GM23338 (cell line): ENCODE results near the gene HERPUD1. TPM values are rescaled to one million over a fixed set of nuclear protein-coding genes. Genes with fewer than 3 reads are reported as not detected.

Experiments
- ATAC-seq: fragments of 200-7000 bp; cut with Tn5 transposase; 3 replicates; pipeline ENCODE4 v1.9.1; 2020
- DNase-seq: peaks from one replicate; pipeline ENCODE4 v3.0.0-alpha.2; 2015; ENCODE audit warnings: low spot score
- H2AFZ ChIP-seq: fragments of 200-600 bp; sonication (generic); 2 replicates; pipeline ENCODE4 v1.8.0; 2016; ENCODE audit warnings: antibody characterized with exemption, mild to moderate bottlenecking, moderate library complexity
- H3F3A ChIP-seq: fragments of 200-600 bp; sonication (generic); replicated peaks from 2 replicates; pipeline ENCODE4 v1.8.0; 2017; ENCODE audit warnings: antibody characterized with exemption, mixed run types, low read depth
- H3K27ac ChIP-seq: fragments of 200-600 bp; sonication (generic); 2 replicates; pipeline ENCODE4 v1.6.1; 2016; ENCODE audit warnings: low read depth
- H3K27me3 ChIP-seq: fragments of 200-600 bp; sonication (generic); 2 replicates; pipeline ENCODE4 v1.8.0; 2016; ENCODE audit warnings: mild to moderate bottlenecking, mixed run types, moderate library complexity; ENCODE audit not compliant: insufficient read depth
- H3K36me3 ChIP-seq: fragments of 200-600 bp; sonication (generic); 2 replicates; pipeline ENCODE4 v1.8.0; 2016; ENCODE audit warnings: mild to moderate bottlenecking; ENCODE audit not compliant: insufficient read depth
- H3K4me1 ChIP-seq: fragments of 200-600 bp; sonication (generic); 2 replicates; pipeline ENCODE4 v1.8.0; 2016; ENCODE audit warnings: mild to moderate bottlenecking, moderate library complexity; ENCODE audit not compliant: insufficient read depth
- H3K4me2 ChIP-seq: fragments of 200-600 bp; sonication (generic); 2 replicates; pipeline ENCODE4 v1.7.1; 2017; ENCODE audit warnings: mixed run types
- H3K4me3 ChIP-seq: fragments of 200-600 bp; sonication (generic); 2 replicates; pipeline ENCODE4 v1.6.1; 2016; ENCODE audit warnings: mixed run types
- H3K79me2 ChIP-seq: fragments of 200-600 bp; sonication (generic); replicated peaks from 2 replicates; pipeline ENCODE4 v1.8.0; 2017; ENCODE audit warnings: mild to moderate bottlenecking; ENCODE audit not compliant: insufficient read depth
- H3K9me2 ChIP-seq: fragments of 200-600 bp; sonication (generic); 2 replicates; pipeline ENCODE4 v1.8.0; 2017; ENCODE audit not compliant: insufficient read depth
- H4K20me1 ChIP-seq: fragments of 200-600 bp; sonication (generic); replicated peaks from 2 replicates; pipeline ENCODE4 v1.8.0; 2017; ENCODE audit warnings: mild to moderate bottlenecking; ENCODE audit not compliant: insufficient read depth
- H3K27ac Mint-ChIP-seq: 2 replicates; pipeline ENCODE4 v1.8.0; 2020; ENCODE audit warnings: inconsistent platforms, mild to moderate bottlenecking, moderate library complexity, mixed read lengths
- H3K27me3 Mint-ChIP-seq: 3 replicates; pipeline ENCODE4 v1.8.0; 2022; ENCODE audit warnings: low read depth, mild to moderate bottlenecking, moderate library complexity, mixed read lengths, inconsistent platforms; ENCODE audit not compliant: insufficient read depth, poor library complexity
- H3K36me3 Mint-ChIP-seq: 3 replicates; pipeline ENCODE4 v1.8.0; 2021; ENCODE audit warnings: low read depth, mild to moderate bottlenecking, inconsistent platforms, moderate library complexity, mixed read lengths
- H3K4me1 Mint-ChIP-seq: 3 replicates; pipeline ENCODE4 v1.8.0; 2020; ENCODE audit warnings: mild to moderate bottlenecking, inconsistent platforms, mixed read lengths
- H3K4me3 Mint-ChIP-seq: 3 replicates; pipeline ENCODE4 v1.8.0; 2021; ENCODE audit warnings: moderate library complexity, mild to moderate bottlenecking, inconsistent platforms, mixed read lengths
- H3K9me3 Mint-ChIP-seq: 3 replicates; pipeline ENCODE4 v1.8.0; 2020; ENCODE audit warnings: moderate library complexity, mild to moderate bottlenecking, inconsistent platforms, mixed read lengths
- CREB1 ChIP-seq: fragments of 250-450 bp; sonication (Bioruptor Pico); IDR thresholded peaks from 2 replicates; pipeline ENCODE4 v1.5.0; 2020; ENCODE audit warnings: low read depth, mild to moderate bottlenecking, moderate library complexity
- EZH2 ChIP-seq: fragments of 200-600 bp; sonication (generic); IDR thresholded peaks from one replicate; pipeline ENCODE4 v1.8.0; 2017; ENCODE audit warnings: antibody characterized with exemption, mild to moderate bottlenecking, low read depth; ENCODE audit not compliant: unreplicated experiment
- EZH2phosphoT487 ChIP-seq: fragments of 200-600 bp; sonication (generic); IDR thresholded peaks from one replicate; pipeline ENCODE4 v1.8.1; 2018; ENCODE audit warnings: antibody characterized with exemption; ENCODE audit not compliant: unreplicated experiment
- JUNB ChIP-seq: IDR thresholded peaks from one replicate; pipeline ENCODE4 v1.6.1; 2016; ENCODE audit warnings: antibody characterized with exemption; ENCODE audit not compliant: unreplicated experiment
- NANOG ChIP-seq: IDR thresholded peaks from 2 replicates; pipeline ENCODE4 v1.6.1; 2016; ENCODE audit warnings: antibody characterized with exemption, borderline replicate concordance
- POLR2AphosphoS5 ChIP-seq: IDR thresholded peaks from 2 replicates; pipeline ENCODE4 v1.6.1; 2016; ENCODE audit warnings: antibody characterized with exemption, low read depth
- STAT1 ChIP-seq: IDR thresholded peaks from one replicate; pipeline ENCODE4 v1.6.1; 2016; ENCODE audit warnings: antibody characterized with exemption; ENCODE audit not compliant: unreplicated experiment
- ZNF114 ChIP-seq: fragments of 250-450 bp; sonication (Bioruptor Pico); IDR thresholded peaks from 2 replicates; pipeline ENCODE4 v1.5.0; 2020; ENCODE audit warnings: mild to moderate bottlenecking, moderate library complexity
- ZNF331 ChIP-seq: fragments of 250-450 bp; sonication (Bioruptor Pico); IDR thresholded peaks from 2 replicates; pipeline ENCODE4 v1.5.0; 2020; ENCODE audit warnings: low read depth, mild to moderate bottlenecking, moderate library complexity
- polyA plus RNA-seq: library from polyadenylated mRNA; unstranded; fragments of >200 nt; fragmentation: Nextera tagmentation; extraction: Ambion mirVana; gene quantifications from 2 replicates; pipeline ENCODE4 v1.2.1, GENCODE V29; 2016
- total RNA-seq: library from RNA; depleted of rRNA; stranded (reverse); fragments of >200 nt; shearing (Covaris generic); gene quantifications from 2 replicates; pipeline ENCODE4 v1.2.3, GENCODE V29; 2014
- TF ChIP-seq, protein P1 (sequence below): IDR thresholded peaks from one replicate; pipeline ENCODE4 v1.6.1; 2018; ENCODE audit warnings: antibody characterized with exemption; ENCODE audit not compliant: unreplicated experiment
- TF ChIP-seq, protein P2 (sequence below): fragments of 250-450 bp; sonication (Bioruptor Pico); IDR thresholded peaks from 2 replicates; pipeline ENCODE4 v1.5.0; 2020; ENCODE audit warnings: mild to moderate bottlenecking, moderate library complexity
- TF ChIP-seq, protein P3 (sequence below), 2 experiments: fragments of 200-600 bp in 1 of 2; sonication (generic) in 1 of 2; conservative IDR thresholded peaks; 2 replicates each; pipeline versions ENCODE4 v1.5.1 to v1.6.1; 2016 to 2017; ENCODE audit warnings: antibody characterized with exemption in 2 of 2, low read depth in 2 of 2, mild to moderate bottlenecking in 2 of 2, moderate library complexity in 1 of 2
- TF ChIP-seq, protein P4 (sequence below): IDR thresholded peaks from 2 replicates; pipeline ENCODE4 v1.6.1; 2016; ENCODE audit warnings: antibody characterized with exemption

Gene HERPUD1
- total and polyA plus RNA-seq, 2 experiments from 2014 or later, result 41.1 to 44.1 TPM

DNA sequence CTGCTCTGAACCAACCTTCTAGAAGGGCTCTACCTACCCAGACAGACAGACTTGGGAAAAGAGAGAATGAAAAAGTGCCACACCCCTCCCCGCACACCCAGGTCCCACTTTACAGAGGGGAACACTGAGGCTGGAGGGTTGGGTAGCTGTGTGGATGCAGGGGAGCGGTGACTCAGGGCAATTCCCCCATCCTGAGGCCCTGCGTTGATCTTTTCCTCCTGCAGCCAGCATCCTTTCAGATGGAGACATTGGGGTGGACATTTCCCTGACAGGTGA, 39.8 kb downstream of the HERPUD1 start:
- Mint-ChIP-seq H3K27ac (no peak overlapping the region), H3K4me1 (no peaks in the 10 kb centered on the region), H3K4me3 (no peak overlapping the region), H3K36me3 (no peaks in the 10 kb centered on the region), H3K9me3 (0 out of 3 replicates have a peak, but pooled peaks cover 2% of the 10 kb centered on the region), H3K27me3 (peaks cover 10% of the 10 kb centered on the region)
- no peak for ATAC-seq
- no peak overlapping the region for H3K4me2 ChIP-seq
- H3K27me3 ChIP-seq, result no peaks in the 10 kb centered on the region
- H3F3A ChIP-seq, result no peaks in the 10 kb centered on the region
- H4K20me1 ChIP-seq, result no peaks in the 10 kb centered on the region
- TF ChIP-seq, protein P1, sequence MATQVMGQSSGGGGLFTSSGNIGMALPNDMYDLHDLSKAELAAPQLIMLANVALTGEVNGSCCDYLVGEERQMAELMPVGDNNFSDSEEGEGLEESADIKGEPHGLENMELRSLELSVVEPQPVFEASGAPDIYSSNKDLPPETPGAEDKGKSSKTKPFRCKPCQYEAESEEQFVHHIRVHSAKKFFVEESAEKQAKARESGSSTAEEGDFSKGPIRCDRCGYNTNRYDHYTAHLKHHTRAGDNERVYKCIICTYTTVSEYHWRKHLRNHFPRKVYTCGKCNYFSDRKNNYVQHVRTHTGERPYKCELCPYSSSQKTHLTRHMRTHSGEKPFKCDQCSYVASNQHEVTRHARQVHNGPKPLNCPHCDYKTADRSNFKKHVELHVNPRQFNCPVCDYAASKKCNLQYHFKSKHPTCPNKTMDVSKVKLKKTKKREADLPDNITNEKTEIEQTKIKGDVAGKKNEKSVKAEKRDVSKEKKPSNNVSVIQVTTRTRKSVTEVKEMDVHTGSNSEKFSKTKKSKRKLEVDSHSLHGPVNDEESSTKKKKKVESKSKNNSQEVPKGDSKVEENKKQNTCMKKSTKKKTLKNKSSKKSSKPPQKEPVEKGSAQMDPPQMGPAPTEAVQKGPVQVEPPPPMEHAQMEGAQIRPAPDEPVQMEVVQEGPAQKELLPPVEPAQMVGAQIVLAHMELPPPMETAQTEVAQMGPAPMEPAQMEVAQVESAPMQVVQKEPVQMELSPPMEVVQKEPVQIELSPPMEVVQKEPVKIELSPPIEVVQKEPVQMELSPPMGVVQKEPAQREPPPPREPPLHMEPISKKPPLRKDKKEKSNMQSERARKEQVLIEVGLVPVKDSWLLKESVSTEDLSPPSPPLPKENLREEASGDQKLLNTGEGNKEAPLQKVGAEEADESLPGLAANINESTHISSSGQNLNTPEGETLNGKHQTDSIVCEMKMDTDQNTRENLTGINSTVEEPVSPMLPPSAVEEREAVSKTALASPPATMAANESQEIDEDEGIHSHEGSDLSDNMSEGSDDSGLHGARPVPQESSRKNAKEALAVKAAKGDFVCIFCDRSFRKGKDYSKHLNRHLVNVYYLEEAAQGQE, result no peak
- TF ChIP-seq, protein P2, sequence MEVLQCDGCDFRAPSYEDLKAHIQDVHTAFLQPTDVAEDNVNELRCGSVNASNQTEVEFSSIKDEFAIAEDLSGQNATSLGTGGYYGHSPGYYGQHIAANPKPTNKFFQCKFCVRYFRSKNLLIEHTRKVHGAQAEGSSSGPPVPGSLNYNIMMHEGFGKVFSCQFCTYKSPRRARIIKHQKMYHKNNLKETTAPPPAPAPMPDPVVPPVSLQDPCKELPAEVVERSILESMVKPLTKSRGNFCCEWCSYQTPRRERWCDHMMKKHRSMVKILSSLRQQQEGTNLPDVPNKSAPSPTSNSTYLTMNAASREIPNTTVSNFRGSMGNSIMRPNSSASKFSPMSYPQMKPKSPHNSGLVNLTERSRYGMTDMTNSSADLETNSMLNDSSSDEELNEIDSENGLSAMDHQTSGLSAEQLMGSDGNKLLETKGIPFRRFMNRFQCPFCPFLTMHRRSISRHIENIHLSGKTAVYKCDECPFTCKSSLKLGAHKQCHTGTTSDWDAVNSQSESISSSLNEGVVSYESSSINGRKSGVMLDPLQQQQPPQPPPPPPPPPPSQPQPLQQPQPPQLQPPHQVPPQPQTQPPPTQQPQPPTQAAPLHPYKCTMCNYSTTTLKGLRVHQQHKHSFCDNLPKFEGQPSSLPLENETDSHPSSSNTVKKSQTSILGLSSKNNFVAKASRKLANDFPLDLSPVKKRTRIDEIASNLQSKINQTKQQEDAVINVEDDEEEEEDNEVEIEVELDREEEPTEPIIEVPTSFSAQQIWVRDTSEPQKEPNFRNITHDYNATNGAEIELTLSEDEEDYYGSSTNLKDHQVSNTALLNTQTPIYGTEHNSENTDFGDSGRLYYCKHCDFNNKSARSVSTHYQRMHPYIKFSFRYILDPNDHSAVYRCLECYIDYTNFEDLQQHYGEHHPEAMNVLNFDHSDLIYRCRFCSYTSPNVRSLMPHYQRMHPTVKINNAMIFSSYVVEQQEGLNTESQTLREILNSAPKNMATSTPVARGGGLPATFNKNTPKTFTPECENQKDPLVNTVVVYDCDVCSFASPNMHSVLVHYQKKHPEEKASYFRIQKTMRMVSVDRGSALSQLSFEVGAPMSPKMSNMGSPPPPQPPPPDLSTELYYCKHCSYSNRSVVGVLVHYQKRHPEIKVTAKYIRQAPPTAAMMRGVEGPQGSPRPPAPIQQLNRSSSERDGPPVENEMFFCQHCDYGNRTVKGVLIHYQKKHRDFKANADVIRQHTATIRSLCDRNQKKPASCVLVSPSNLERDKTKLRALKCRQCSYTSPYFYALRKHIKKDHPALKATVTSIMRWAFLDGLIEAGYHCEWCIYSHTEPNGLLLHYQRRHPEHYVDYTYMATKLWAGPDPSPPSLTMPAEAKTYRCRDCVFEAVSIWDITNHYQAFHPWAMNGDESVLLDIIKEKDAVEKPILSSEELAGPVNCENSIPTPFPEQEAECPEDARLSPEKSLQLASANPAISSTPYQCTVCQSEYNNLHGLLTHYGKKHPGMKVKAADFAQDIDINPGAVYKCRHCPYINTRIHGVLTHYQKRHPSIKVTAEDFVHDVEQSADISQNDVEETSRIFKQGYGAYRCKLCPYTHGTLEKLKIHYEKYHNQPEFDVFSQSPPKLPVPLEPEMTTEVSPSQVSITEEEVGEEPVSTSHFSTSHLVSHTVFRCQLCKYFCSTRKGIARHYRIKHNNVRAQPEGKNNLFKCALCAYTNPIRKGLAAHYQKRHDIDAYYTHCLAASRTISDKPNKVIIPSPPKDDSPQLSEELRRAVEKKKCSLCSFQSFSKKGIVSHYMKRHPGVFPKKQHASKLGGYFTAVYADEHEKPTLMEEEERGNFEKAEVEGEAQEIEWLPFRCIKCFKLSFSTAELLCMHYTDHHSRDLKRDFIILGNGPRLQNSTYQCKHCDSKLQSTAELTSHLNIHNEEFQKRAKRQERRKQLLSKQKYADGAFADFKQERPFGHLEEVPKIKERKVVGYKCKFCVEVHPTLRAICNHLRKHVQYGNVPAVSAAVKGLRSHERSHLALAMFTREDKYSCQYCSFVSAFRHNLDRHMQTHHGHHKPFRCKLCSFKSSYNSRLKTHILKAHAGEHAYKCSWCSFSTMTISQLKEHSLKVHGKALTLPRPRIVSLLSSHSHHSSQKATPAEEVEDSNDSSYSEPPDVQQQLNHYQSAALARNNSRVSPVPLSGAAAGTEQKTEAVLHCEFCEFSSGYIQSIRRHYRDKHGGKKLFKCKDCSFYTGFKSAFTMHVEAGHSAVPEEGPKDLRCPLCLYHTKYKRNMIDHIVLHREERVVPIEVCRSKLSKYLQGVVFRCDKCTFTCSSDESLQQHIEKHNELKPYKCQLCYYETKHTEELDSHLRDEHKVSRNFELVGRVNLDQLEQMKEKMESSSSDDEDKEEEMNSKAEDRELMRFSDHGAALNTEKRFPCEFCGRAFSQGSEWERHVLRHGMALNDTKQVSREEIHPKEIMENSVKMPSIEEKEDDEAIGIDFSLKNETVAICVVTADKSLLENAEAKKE (CRISPR knock-in tag), result no peak
- TF ChIP-seq EZH2phosphoT487 (no peak), POLR2AphosphoS5 (no peak), NANOG (no peak), ZNF331 (CRISPR knock-in tag) (no peak), STAT1 (no peak), CREB1 (CRISPR knock-in tag) (no peak), JUNB (no peak), ZNF114 (CRISPR knock-in tag) (no peak), EZH2 (no peak)
- TF ChIP-seq, protein P3, sequence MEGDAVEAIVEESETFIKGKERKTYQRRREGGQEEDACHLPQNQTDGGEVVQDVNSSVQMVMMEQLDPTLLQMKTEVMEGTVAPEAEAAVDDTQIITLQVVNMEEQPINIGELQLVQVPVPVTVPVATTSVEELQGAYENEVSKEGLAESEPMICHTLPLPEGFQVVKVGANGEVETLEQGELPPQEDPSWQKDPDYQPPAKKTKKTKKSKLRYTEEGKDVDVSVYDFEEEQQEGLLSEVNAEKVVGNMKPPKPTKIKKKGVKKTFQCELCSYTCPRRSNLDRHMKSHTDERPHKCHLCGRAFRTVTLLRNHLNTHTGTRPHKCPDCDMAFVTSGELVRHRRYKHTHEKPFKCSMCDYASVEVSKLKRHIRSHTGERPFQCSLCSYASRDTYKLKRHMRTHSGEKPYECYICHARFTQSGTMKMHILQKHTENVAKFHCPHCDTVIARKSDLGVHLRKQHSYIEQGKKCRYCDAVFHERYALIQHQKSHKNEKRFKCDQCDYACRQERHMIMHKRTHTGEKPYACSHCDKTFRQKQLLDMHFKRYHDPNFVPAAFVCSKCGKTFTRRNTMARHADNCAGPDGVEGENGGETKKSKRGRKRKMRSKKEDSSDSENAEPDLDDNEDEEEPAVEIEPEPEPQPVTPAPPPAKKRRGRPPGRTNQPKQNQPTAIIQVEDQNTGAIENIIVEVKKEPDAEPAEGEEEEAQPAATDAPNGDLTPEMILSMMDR (conservative IDR thresholded peaks at IDR 0.05; ENCODE audit: low read depth in 2 of 2), result no peak
- TF ChIP-seq, protein P4, sequence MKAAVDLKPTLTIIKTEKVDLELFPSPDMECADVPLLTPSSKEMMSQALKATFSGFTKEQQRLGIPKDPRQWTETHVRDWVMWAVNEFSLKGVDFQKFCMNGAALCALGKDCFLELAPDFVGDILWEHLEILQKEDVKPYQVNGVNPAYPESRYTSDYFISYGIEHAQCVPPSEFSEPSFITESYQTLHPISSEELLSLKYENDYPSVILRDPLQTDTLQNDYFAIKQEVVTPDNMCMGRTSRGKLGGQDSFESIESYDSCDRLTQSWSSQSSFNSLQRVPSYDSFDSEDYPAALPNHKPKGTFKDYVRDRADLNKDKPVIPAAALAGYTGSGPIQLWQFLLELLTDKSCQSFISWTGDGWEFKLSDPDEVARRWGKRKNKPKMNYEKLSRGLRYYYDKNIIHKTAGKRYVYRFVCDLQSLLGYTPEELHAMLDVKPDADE, result no peak
- no peak overlapping the region for H3K4me3 ChIP-seq
- H3K79me2 ChIP-seq, result no peaks in the 10 kb centered on the region
- no peak for DNase-seq
- H2AFZ ChIP-seq, result no peak overlapping the region
- H3K27ac ChIP-seq, result no peak overlapping the region
- no peaks in the 10 kb centered on the region for H3K9me2 ChIP-seq
- no peaks in the 10 kb centered on the region for H3K4me1 ChIP-seq
- no peaks in the 10 kb centered on the region for H3K36me3 ChIP-seq
